Measurements from ENCODE around the gene ALKAL2.

ALKAL2 gene

DNA sequence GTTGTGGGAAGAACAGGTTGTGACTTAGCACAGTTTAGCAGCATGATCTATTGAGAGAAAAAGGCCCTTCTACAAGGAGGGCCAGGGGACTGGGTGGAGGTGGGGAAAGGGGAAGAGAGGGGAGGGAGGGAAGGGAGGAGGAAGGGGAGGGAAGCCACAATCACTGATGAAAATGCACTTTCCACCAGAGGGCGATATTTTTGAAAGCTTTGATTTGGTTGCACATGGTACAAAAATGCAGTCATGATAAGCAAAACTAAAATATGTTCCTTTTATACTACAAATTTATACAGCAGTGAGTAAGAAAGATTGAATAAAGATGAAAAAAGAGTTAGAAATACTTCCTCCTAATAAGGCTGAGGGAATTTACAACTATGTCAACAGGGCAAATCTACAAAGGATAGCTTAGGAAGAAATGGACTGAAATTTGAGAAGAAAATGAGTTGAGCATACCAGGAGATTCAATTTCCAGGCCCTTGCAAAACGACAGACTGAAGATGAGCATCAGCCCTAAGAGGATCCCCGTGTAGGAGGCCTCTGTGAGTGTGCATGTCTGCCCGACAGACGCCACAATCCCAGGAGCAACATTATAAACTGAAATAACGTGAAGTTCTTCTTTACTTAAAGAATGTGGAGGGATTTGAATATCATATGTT lies 41.3 kb downstream of the ALKAL2 start:
- peak; percentile 3 for DNase-seq (ENCODE audit: low read depth)

- DNase-seq (ENCODE audit: low read depth): no peak
Measured at GRCh38 chr2:244547-244946, 43.3 kb downstream of the ALKAL2 start.

DNA sequence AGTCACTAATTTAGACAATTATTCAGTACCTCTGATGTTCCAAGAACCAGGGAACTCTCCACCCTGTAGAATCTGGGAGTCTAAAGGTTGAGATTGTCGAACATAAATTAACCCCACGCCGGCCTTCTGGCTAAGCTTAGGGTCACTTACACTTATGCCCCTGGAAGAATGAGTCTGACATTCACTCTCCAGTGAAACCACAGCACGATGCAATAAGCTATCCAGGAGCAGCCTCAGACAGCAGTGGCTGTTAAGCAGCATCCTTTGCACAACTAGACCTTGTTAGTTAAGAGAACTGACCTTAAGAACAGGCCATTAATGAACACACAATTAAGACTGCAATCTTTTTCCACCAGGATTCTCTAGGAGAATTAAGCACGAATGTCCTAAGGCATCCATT lies 49.0 kb downstream of the ALKAL2 start:
- no peak for DNase-seq (ENCODE audit: low read depth)

DNA sequence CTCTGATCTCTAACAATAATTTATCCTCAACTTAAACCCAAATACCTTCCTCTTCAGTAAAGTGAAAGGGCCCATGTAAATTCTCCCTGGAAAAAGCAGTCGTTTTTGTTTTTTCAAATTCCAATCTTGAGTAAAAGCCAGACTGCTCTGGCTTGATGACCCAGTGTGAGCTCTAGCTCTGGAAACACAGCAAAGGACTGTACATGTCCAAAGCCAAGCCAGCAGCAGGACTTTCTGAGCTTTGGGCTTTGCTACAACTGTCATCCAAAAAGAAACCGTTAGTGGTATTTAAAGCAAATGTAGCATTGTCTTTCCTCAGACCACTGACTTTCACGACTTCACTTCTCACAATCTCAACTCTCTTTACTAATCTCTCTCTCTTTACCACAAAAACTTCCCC lies 49.5 kb downstream of the ALKAL2 start:
- no peak for DNase-seq (ENCODE audit: low read depth)

GRCh38 chr2:237878-238277 lies 50.0 kb downstream of the ALKAL2 start:
- no peak for DNase-seq (ENCODE audit: low read depth)

- no peak for DNase-seq (ENCODE audit: low read depth)
Measured at GRCh38 chr2:236993-237539, 50.8 kb downstream of the ALKAL2 start.

- no peak for DNase-seq (ENCODE audit: low read depth)
Measured at GRCh38 chr2:234421-234820, 53.5 kb downstream of the ALKAL2 start.

GRCh38 chr2:233030-233429 lies 54.9 kb downstream of the ALKAL2 start:
- no peak for DNase-seq (ENCODE audit: low read depth)

GRCh38 chr2:231521-232185 lies 56.2 kb downstream of the ALKAL2 start:
- no peak for DNase-seq (ENCODE audit: low read depth)

All from T follicular helper cell (primary cell).